Umbilical cord (tissue), 2 donors: Measurements from ENCODE around the gene CAPN15. TPM values are rescaled to one million over a fixed set of nuclear protein-coding genes. Genes with fewer than 3 reads are reported as not detected.
"Not testable (repeated sequence)": the region's sequence is repeated elsewhere in the genome, so short reads cannot be mapped to it uniquely, and the experiment has no call there.

Experiments
- DNase-seq: peaks from one replicate; pipeline ENCODE4 v3.0.0-alpha.2; 2015; ENCODE audit warnings: low spot score
- total RNA-seq: library from RNA; depleted of rRNA; stranded (reverse); fragments of >200 nt; gene quantifications from one replicate; pipeline ENCODE4 v1.2.3, GENCODE V29; 2014; ENCODE audit warnings: low replicate concordance; ENCODE audit not compliant: insufficient read depth

CAPN15 gene
- 26.5 TPM for total RNA-seq

DNA sequence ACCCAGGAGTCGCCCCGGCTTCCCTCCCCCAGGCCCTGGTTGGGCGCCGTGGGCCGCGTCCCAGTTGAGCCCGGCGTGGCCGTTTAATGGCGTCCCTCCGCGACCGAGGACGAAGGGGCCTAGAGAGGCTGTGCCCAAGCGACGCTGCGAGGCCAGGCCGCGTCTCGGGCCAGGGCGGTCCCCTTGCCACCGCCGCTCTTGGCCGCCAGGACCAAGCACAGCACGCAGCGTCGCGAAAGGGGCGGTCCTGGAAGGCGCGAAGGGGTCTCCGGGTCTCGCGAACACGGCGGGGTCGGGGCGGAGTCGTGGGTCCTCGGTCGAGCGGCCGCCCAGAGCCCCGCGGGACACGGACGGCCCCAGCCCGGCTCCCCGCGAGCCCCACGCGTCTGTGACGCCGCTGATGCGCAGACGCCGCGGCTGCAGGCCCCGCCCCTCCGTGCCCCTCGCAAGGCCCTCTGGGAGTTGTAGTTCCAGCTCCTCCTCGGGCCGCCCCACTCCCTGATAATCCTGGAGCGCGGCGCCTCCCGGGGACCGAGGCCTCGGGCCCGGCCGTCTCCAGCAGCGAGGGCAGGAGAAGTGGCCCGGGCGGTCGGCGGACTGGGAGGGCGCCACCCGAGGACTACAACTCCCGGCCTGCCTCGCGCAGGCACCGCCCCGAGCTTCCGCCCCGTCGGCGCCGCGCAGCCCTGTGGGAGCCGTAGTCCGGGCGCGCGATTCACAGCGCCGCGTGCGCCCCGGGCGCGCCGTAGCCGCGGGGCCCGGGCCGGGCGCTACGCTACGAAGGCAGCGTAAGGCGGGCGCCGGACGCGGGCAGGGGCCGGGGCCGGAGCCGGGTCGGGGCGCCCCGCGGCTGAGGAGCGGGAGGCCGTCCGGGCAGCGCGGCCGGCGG lies at the start of gene CAPN15:
Gene CAPN15, plus strand, starts transcription at position 698 of the 889 bp plus-strand sequence. CDS start 19,127 bp downstream, outside the sequence.
- peak; percentile 92 for DNase-seq

- not testable (repeated sequence) for DNase-seq
Measured at GRCh38 chr16:478287-478686, 49.2 kb upstream of the CAPN15 start.

GRCh38 chr16:482468-483185 lies 44.9 kb upstream of the CAPN15 start:
- DNase-seq, result no peak

- peak; percentile 77 for DNase-seq
Measured at GRCh38 chr16:483341-484075, 44.0 kb upstream of the CAPN15 start.

- no peak for DNase-seq
Measured at GRCh38 chr16:489606-490005, 37.9 kb upstream of the CAPN15 start.

DNA sequence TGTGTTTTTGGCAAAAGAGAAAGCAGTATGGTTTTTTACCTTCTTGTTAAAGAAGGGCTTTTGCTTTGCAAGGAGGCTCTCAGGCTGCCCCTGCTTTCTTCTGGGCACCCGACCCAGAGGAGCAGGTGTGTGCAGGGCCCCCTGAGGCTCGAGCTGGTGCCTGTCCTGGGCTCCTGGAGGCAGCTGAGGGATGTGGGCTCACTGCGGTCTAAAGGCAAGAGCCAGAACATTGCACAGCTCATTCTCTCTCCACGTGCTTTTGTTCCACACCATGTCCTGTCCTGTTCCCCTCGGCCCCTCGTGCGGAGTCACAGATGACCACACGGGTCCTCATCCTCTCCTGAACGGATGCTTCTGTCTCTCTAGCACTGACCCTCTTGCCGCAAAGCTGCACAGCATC lies 36.7 kb upstream of the CAPN15 start:
- no peak for DNase-seq

GRCh38 chr16:491220-491919 lies 36.1 kb upstream of the CAPN15 start:
- DNase-seq, result no peak

- no peak for DNase-seq
Measured at GRCh38 chr16:492211-492875, 35.2 kb upstream of the CAPN15 start.

GRCh38 chr16:494676-495075 lies 32.8 kb upstream of the CAPN15 start:
- DNase-seq, result not testable (repeated sequence)

DNA sequence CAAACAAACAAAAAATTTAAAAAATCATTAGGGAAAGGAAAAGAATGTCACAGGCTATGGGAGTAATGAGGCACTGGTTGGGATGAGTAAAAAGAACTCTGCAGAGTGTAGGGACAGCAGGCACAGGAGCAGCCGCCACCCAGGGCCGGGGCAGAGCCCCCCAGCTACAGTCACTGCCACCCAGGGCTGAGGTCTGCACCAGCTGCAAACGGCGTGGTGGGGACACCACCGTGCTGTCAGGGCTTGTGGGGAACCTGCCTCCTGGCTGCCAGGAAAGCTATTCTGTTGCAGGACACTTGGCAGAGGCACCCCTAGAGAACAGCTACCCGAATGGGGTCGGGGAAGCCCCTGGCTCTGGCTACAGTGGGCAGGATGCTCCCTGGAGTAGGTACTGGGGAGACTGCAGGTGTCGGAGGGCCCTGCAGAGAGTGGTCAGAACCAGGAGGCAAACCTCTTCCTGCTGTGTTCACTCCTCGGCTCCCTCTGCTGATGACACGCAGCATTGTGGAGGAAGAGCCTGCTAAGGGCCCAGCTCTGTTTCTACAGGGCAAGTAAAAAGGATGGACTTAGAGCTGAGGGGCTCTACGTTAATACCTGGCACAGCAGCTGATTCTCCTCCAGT lies 32.3 kb upstream of the CAPN15 start:
- no peak for DNase-seq

- no peak for DNase-seq
Measured at GRCh38 chr16:496097-496886, 31.2 kb upstream of the CAPN15 start.

DNA sequence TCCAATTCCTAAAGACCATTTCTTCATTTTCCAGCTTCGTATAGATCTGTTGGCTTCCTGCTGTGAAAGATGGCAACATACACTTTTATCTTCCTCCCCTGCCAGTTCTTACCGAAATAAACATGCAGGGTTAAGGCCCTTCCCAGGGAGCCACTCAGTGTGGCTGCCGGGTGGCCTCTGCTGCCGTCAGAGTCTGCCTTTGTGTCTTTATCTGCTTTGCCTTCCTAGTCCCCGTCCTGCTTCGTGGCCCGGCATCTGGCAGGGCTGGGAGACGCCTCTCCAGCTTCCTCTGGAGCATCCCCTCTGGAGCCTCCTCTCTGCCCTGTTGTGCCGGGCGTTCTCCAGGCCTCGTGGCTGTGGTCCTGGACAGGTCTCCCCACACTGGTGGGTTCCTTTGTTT lies 30.3 kb upstream of the CAPN15 start:
- no peak for DNase-seq

- DNase-seq, result no peak
Measured at GRCh38 chr16:499924-500323, 27.6 kb upstream of the CAPN15 start.

DNA sequence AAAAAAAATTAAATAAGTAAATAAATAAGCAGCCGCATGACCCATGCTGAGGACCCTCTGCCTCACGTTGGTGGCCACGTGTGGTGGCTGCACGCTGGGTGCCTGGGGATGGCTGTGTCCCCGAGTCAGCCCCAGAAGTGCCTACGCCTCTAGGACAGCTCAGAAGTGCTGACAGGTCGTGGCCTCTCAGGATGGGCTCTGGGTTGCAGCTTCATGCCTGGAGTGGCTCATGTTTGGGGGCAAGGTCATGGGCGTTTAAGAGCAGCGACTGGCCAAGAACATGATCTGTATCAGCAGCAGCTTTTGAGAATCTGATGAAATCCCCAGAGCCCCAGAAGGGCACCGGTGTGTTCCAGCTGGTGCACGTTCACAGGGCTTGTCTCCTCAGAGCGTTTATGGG lies 26.8 kb upstream of the CAPN15 start:
- no peak for DNase-seq

- no peak for DNase-seq
Measured at GRCh38 chr16:502179-502943, 25.2 kb upstream of the CAPN15 start.

DNA sequence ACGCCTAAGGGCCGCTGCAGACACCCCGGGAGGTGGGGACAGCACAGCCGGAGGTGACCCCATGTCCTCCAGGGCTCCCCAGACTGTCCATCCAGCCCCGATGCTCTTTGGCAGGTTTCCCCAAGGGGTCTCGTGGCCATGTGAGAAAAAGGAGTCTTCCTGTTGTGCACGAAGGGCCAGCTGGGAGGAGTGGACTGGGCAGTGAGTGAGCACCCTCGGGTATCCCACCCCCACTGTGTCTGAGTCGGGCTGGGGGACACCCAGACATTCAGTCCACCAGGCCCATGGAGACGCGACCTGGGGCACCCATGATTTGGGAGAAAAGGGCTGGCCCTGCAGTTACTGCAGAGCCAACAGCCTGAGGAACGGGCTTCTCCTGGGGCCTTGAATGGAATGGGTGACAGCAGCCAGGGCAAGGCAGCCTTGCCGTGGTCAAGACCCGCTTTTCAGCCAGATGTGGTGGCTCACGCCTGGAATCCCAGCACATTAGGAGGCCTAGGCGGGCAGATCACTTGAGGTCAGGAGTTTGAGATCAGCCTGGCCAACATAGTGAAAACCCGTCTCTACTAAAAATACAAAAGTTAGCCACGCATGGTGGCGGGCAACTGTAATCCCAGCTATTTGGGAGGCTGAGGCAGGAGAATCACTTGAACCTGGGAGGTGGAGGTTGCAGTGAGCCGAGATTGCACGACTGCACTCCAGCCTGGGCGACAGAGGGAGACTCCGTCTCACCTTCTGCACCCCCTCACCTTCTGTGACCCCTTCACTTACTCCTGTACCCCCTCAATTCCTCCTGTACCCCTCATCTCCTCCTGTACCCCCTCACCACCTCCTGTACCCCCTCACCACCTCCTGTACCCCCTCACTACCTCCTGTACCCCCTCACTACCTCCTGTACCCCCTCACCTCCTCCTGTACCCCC lies 24.1 kb upstream of the CAPN15 start:
- no peak for DNase-seq

- no peak for DNase-seq
Measured at GRCh38 chr16:505479-506245, 21.9 kb upstream of the CAPN15 start.
